DND-41 (cell line): Measurements from ENCODE around the gene USPL1.

Source experiments
- ATAC-seq: fragments of 200-7000 bp; cut with Tn5 transposase; 3 replicates; pipeline ENCODE4 v1.9.1; 2021; ENCODE audit warnings: low read depth; ENCODE audit not compliant: insufficient read depth
- DNase-seq: peaks from one replicate; pipeline ENCODE4 v3.0.0-alpha.2; 2020
- H2AFZ ChIP-seq: 2 replicates; pipeline ENCODE4 v1.6.0; 2012; ENCODE audit warnings: low read depth, low read length
- H3K27ac ChIP-seq: 2 replicates; pipeline ENCODE4 v1.5.1; 2012; ENCODE audit warnings: low read length, inconsistent platforms
- H3K27me3 ChIP-seq: fragments of 200-600 bp; sonication (generic); 2 replicates; pipeline ENCODE4 v1.6.0; 2012; ENCODE audit warnings: low read length, mild to moderate bottlenecking, inconsistent platforms; ENCODE audit not compliant: insufficient read depth, poor library complexity
- H3K36me3 ChIP-seq: 2 replicates; pipeline ENCODE4 v1.5.1; 2012; ENCODE audit warnings: low read length, inconsistent platforms; ENCODE audit not compliant: insufficient read depth
- H3K4me1 ChIP-seq: 2 replicates; pipeline ENCODE4 v1.5.1; 2012; ENCODE audit warnings: mild to moderate bottlenecking, low read length; ENCODE audit not compliant: insufficient read depth
- H3K4me2 ChIP-seq: 2 replicates; pipeline ENCODE4 v1.6.0; 2012; ENCODE audit warnings: mild to moderate bottlenecking, moderate library complexity, low read length, inconsistent platforms; ENCODE audit not compliant: insufficient read depth
- H3K4me3 ChIP-seq, 2 experiments: fragments of 200-600 bp in 1 of 2; shearing (Covaris generic) in 1 of 2; 2 replicates each; pipeline ENCODE4 v1.5.1; 2012 to 2016; ENCODE audit warnings: inconsistent platforms in 2 of 2, low read length in 2 of 2, mild to moderate bottlenecking in 2 of 2, low read depth in 1 of 2, moderate library complexity in 1 of 2
- H3K79me2 ChIP-seq: 2 replicates; pipeline ENCODE4 v1.6.0; 2012; ENCODE audit warnings: low read length, inconsistent platforms; ENCODE audit not compliant: insufficient read depth
- H3K9ac ChIP-seq: 2 replicates; pipeline ENCODE4 v1.6.0; 2012; ENCODE audit warnings: low read depth, mild to moderate bottlenecking, inconsistent platforms, low read length, moderate library complexity
- H3K9me3 ChIP-seq: 2 replicates; pipeline ENCODE4 v1.5.1; 2012; ENCODE audit warnings: low read length, moderate library complexity, mild to moderate bottlenecking, inconsistent platforms; ENCODE audit not compliant: insufficient read depth, severe bottlenecking
- H4K20me1 ChIP-seq: 2 replicates; pipeline ENCODE4 v1.6.0; 2012; ENCODE audit warnings: low read length; ENCODE audit not compliant: insufficient read depth
- CTCF ChIP-seq: IDR thresholded peaks from 2 replicates; pipeline ENCODE4 v1.5.1; 2012; ENCODE audit warnings: borderline replicate concordance, low read length, moderate library complexity, mild to moderate bottlenecking; ENCODE audit not compliant: poor library complexity, severe bottlenecking; ENCODE audit errors: extremely low read depth
- EZH2 ChIP-seq: IDR thresholded peaks from 3 replicates; pipeline ENCODE4 v1.6.1; 2012; ENCODE audit warnings: borderline replicate concordance, low read depth, mild to moderate bottlenecking, moderate library complexity, low read length, inconsistent platforms; ENCODE audit not compliant: severe bottlenecking

The USPL1 gene

GRCh38 chr13:30607908-30608307 lies 9.8 kb upstream of the USPL1 start:
- Histone ChIP-seq H4K20me1 (no peaks in the 10 kb centered on the region), H3K27ac (no peak overlapping the region), H3K4me2 (peak overlapping the region; percentile 29; the same call in 1 of the 2 replicates), H3K79me2 (peaks cover 20% of the 10 kb centered on the region; the same call in 1 of the 2 replicates), H3K9ac (no peak overlapping the region), H3K4me1 (peaks cover 22% of the 10 kb centered on the region), H3K4me3 (no peak overlapping the region), H3K9me3 (no peaks in the 10 kb centered on the region), H3K27me3 (no peaks in the 10 kb centered on the region), H2AFZ (no peak overlapping the region), H3K36me3 (no peaks in the 10 kb centered on the region)
- TF ChIP-seq CTCF: no peak
- no peak for TF ChIP-seq EZH2
- DNase-seq (peak; percentile 76), ATAC-seq (peak; percentile 98)

- no peak for ATAC-seq
- no peak overlapping the region for H2AFZ ChIP-seq
- DNase-seq: no peak
- no peaks in the 10 kb centered on the region for H3K9me3 ChIP-seq
- no peaks in the 10 kb centered on the region for H3K27me3 ChIP-seq
- H3K9ac ChIP-seq: no peak overlapping the region
- peaks cover 23% of the 10 kb centered on the region for H3K4me1 ChIP-seq
- 0 out of 2 replicates have a peak, but pooled peaks cover under 1% of the 10 kb centered on the region for H3K36me3 ChIP-seq
- H3K4me2 ChIP-seq: peak overlapping the region; percentile 29; the same call in 1 of the 2 replicates
- no peak overlapping the region for H3K4me3 ChIP-seq
- peaks cover 25% of the 10 kb centered on the region; the same call in 1 of the 2 replicates for H3K79me2 ChIP-seq
- H4K20me1 ChIP-seq: no peaks in the 10 kb centered on the region
- TF ChIP-seq CTCF: no peak
- TF ChIP-seq EZH2: no peak
- no peak overlapping the region for H3K27ac ChIP-seq
Measured at GRCh38 chr13:30608364-30608763, 9.4 kb upstream of the USPL1 start.

- no peak for DNase-seq
- H3K4me1 ChIP-seq: peaks cover 33% of the 10 kb centered on the region
- H3K79me2 ChIP-seq: peaks cover 44% of the 10 kb centered on the region
- no peak overlapping the region for H3K4me2 ChIP-seq
- H3K27me3 ChIP-seq: no peaks in the 10 kb centered on the region
- TF ChIP-seq CTCF: no peak
- no peak for TF ChIP-seq EZH2
- peaks cover 3% of the 10 kb centered on the region; the same call in 1 of the 2 replicates for H3K36me3 ChIP-seq
- H3K4me3 ChIP-seq: no peak overlapping the region
- no peak for ATAC-seq
- H3K27ac ChIP-seq: no peak overlapping the region
- no peaks in the 10 kb centered on the region for H4K20me1 ChIP-seq
- no peak overlapping the region for H2AFZ ChIP-seq
- no peaks in the 10 kb centered on the region for H3K9me3 ChIP-seq
- no peak overlapping the region for H3K9ac ChIP-seq
Measured at GRCh38 chr13:30610311-30610710, 7.4 kb upstream of the USPL1 start.
